MM.1S (cell line): ENCODE results near the gene PRKCB.

Experiments
- DNase-seq: peaks from one replicate; pipeline ENCODE4 v3.0.0-alpha.2; 2015
- H2AFZ ChIP-seq: fragments of 300-600 bp; sonication (generic); 2 replicates; pipeline ENCODE4 v1.6.0; 2016; ENCODE audit warnings: antibody characterized with exemption, low read length
- H3F3A ChIP-seq: fragments of 300-600 bp; sonication (generic); 2 replicates; pipeline ENCODE4 v1.6.1; 2016; ENCODE audit warnings: mild to moderate bottlenecking, antibody characterized with exemption, low read length, moderate library complexity, mixed read lengths; ENCODE audit not compliant: insufficient read depth
- H3K27ac ChIP-seq: fragments of 300-600 bp; sonication (generic); 2 replicates; pipeline ENCODE4 v1.5.1; 2016; ENCODE audit warnings: mild to moderate bottlenecking, low read length
- H3K27me3 ChIP-seq: fragments of 300-600 bp; sonication (generic); replicated peaks from 2 replicates; pipeline ENCODE4 v1.6.0; 2016; ENCODE audit warnings: low read length; ENCODE audit not compliant: insufficient read depth
- H3K36me3 ChIP-seq: fragments of 300-600 bp; sonication (generic); replicated peaks from 2 replicates; pipeline ENCODE4 v1.6.1; 2016; ENCODE audit warnings: mild to moderate bottlenecking, low read length, mixed read lengths; ENCODE audit not compliant: insufficient read depth
- H3K4me1 ChIP-seq: fragments of 300-600 bp; sonication (generic); 2 replicates; pipeline ENCODE4 v1.6.1; 2016; ENCODE audit warnings: low read length, mixed read lengths
- H3K4me2 ChIP-seq: fragments of 300-600 bp; sonication (generic); 2 replicates; pipeline ENCODE4 v1.6.0; 2016; ENCODE audit warnings: low read depth, low read length
- H3K4me3 ChIP-seq: fragments of 300-600 bp; sonication (generic); 2 replicates; pipeline ENCODE4 v1.5.1; 2016; ENCODE audit warnings: low read length, mixed read lengths
- H3K79me2 ChIP-seq: fragments of 300-600 bp; sonication (generic); 2 replicates; pipeline ENCODE4 v1.6.1; 2016; ENCODE audit warnings: mixed run types, low read length, mixed read lengths
- H3K9ac ChIP-seq: fragments of 300-600 bp; sonication (generic); 2 replicates; pipeline ENCODE4 v1.6.1; 2016; ENCODE audit warnings: low read length, mixed read lengths
- H3K9me2 ChIP-seq: fragments of 300-600 bp; sonication (generic); replicated peaks from 2 replicates; pipeline ENCODE4 v1.6.1; 2016; ENCODE audit warnings: mild to moderate bottlenecking, low read length, mixed read lengths; ENCODE audit not compliant: insufficient read depth
- H3K9me3 ChIP-seq: fragments of 300-600 bp; sonication (generic); replicated peaks from 2 replicates; pipeline ENCODE4 v1.6.1; 2016; ENCODE audit warnings: mild to moderate bottlenecking, low read length, mixed read lengths; ENCODE audit not compliant: insufficient read depth
- H4K20me1 ChIP-seq: fragments of 300-600 bp; sonication (generic); 2 replicates; pipeline ENCODE4 v1.6.1; 2016; ENCODE audit warnings: mild to moderate bottlenecking, low read length, moderate library complexity, mixed read lengths; ENCODE audit not compliant: insufficient read depth
- CTCF ChIP-seq: fragments of 300-600 bp; sonication (generic); IDR thresholded peaks from 2 replicates; pipeline ENCODE4 v1.5.1; 2016; ENCODE audit warnings: antibody characterized with exemption, low read length, mixed read lengths
- EZH2 ChIP-seq: fragments of 300-600 bp; sonication (generic); optimal IDR thresholded peaks from 2 replicates; pipeline ENCODE3; 2017; ENCODE audit warnings: low read depth, mild to moderate bottlenecking, antibody characterized with exemption, low read length, mixed read lengths
- EZH2phosphoT487 ChIP-seq: fragments of 300-600 bp; sonication (generic); IDR thresholded peaks from 2 replicates; pipeline ENCODE4 v1.6.1; 2018; ENCODE audit warnings: antibody characterized with exemption, low read length

The PRKCB gene

DNA sequence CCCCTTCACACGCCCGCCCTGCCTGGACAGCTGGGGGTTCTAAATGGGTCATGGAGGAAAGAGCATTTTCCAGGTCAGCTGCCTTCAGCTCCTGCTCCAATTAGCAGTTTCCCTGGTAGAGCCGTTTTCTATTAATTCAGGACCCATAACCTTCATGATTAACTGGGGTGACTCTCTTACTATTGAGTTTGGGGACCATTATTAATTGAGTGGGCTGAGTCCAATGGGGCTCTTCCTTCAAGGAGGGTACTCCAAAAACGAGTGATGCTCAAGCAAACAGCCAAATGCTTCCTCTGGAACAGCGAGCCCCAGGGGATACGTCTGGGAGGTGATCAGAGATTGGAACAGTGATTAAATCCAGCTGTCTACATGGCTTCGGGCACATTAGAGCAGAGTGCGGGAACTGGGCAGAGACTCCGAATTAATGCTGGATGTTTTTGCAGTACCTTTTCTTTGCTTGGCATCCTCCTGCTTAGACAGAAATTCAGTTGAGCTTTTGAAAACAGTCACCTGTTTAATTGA, 352.3 kb downstream of the PRKCB start:
- no peak for DNase-seq
- H3K9ac ChIP-seq: no peak overlapping the region
- no peaks in the 10 kb centered on the region for H4K20me1 ChIP-seq
- H3K4me2 ChIP-seq: no peak overlapping the region
- no peak overlapping the region for H3K4me3 ChIP-seq
- H3K36me3 ChIP-seq: no peaks in the 10 kb centered on the region
- no peak overlapping the region for H2AFZ ChIP-seq
- no peaks in the 10 kb centered on the region for H3K9me2 ChIP-seq
- no peaks in the 10 kb centered on the region for H3K9me3 ChIP-seq
- TF ChIP-seq EZH2: no peak
- TF ChIP-seq CTCF: no peak
- no peak for TF ChIP-seq EZH2phosphoT487
- H3K79me2 ChIP-seq: no peaks in the 10 kb centered on the region
- H3F3A ChIP-seq: no peaks in the 10 kb centered on the region
- H3K27ac ChIP-seq: no peak overlapping the region
- H3K4me1 ChIP-seq: no peaks in the 10 kb centered on the region
- no peaks in the 10 kb centered on the region for H3K27me3 ChIP-seq

DNA sequence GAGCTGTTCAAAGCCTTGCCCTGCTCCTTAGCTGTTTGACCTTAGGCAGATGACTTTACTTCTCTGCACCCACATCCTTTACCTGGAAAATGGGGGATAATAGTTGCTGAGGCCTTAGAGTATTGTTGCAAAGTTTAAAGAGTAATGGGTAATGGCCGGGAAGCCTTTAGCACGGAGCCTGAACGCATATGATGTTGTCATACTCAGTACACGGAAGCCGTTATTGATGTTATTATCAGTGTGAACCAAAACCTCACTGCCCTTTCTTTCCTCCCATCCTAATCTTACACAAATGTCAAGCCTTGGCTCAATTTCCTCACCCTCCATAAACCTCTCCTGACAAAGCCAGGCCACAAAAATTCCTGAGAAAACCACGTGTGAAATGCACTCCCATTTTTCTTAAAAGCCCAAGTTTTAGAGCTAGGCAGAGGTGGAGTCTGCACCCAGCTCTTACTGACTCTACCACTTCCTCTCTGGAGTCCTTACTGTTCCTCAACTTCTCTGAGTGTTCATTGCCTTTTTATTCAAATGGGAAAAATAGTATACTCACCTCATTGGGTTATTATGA, 353.1 kb downstream of the PRKCB start:
- H3K79me2 ChIP-seq: no peaks in the 10 kb centered on the region
- no peaks in the 10 kb centered on the region for H4K20me1 ChIP-seq
- no peaks in the 10 kb centered on the region for H3K36me3 ChIP-seq
- TF ChIP-seq EZH2phosphoT487 (no peak), CTCF (no peak)
- no peak overlapping the region for H3K27ac ChIP-seq
- no peaks in the 10 kb centered on the region for H3F3A ChIP-seq
- H3K9me2 ChIP-seq: no peaks in the 10 kb centered on the region
- H3K9ac ChIP-seq: no peak overlapping the region
- no peaks in the 10 kb centered on the region for H3K9me3 ChIP-seq
- DNase-seq: no peak
- H3K4me2 ChIP-seq: no peak overlapping the region
- no peaks in the 10 kb centered on the region for H3K27me3 ChIP-seq
- no peak overlapping the region for H3K4me3 ChIP-seq
- H3K4me1 ChIP-seq: no peaks in the 10 kb centered on the region
- H2AFZ ChIP-seq: no peak overlapping the region

DNA sequence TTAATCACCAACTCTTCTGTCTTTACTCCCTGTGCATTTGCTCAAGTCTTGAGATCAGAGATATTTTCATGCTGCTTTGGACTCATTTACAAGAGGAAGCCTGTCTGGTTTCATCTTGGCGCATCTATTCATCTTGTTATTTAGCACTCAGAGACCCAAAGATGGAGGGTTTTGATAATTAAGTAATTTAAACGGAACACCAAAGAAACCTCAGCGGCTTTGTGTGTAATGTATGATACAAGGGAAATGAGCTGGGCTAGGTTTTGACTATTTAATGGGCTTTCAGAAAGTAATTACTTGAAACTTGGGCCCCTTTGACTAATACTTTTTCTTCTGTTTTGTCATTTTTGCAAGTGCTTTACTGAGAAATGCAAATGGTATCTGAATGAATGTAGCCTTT, 354.2 kb downstream of the PRKCB start:
- Histone ChIP-seq H3K4me3 (no peak overlapping the region), H3K9ac (no peak overlapping the region)

DNA sequence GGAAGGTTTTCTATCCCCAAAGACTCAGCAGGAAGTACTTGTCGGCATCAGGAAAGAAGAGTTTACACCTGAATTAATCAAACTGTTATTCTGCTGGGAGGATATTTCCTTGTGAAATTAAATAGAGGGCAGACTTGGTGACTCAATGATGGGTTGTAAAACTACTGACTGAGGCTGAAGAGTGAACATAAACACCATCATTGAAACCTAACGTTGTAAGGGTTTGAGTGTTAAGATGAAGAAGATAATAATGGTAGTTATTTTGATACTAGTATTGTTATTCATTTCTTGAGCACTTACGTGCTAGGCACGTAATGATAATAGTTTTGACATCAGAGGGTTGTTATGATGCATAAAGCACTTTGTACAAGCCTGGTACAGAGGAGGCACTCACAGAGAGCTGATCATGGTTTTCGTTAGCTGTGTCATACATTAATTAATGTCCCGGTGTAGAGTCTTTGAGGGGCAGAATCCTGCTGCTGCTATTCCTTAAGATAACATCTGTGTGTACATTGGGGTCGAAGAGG, 356.2 kb downstream of the PRKCB start:
- Histone ChIP-seq H3K27ac (no peak overlapping the region), H3K36me3 (no peaks in the 10 kb centered on the region), H3K9ac (no peak overlapping the region), H3K79me2 (no peaks in the 10 kb centered on the region), H3K4me3 (no peak overlapping the region), H4K20me1 (no peaks in the 10 kb centered on the region), H3K4me2 (no peak overlapping the region), H3K27me3 (no peaks in the 10 kb centered on the region), H3K4me1 (no peaks in the 10 kb centered on the region), H3K9me2 (no peaks in the 10 kb centered on the region), H2AFZ (no peak overlapping the region), H3K9me3 (no peaks in the 10 kb centered on the region), H3F3A (no peaks in the 10 kb centered on the region)
- TF ChIP-seq CTCF (no peak), EZH2 (no peak), EZH2phosphoT487 (no peak)
- no peak for DNase-seq

More for the DNA sequence above, 354.2 kb downstream of the PRKCB start:
- Histone ChIP-seq H3K9me2 (no peaks in the 10 kb centered on the region), H2AFZ (no peak overlapping the region), H3K36me3 (no peaks in the 10 kb centered on the region), H3K9me3 (no peaks in the 10 kb centered on the region), H3K4me2 (no peak overlapping the region), H3K79me2 (no peaks in the 10 kb centered on the region), H3F3A (no peaks in the 10 kb centered on the region), H3K27ac (no peak overlapping the region), H3K4me1 (no peaks in the 10 kb centered on the region), H4K20me1 (no peaks in the 10 kb centered on the region), H3K27me3 (no peaks in the 10 kb centered on the region)
- DNase-seq: no peak
- TF ChIP-seq EZH2: no peak
